GM19099 (cell line): ENCODE measurements around the gene ZNF552.

ENCODE experiments used
- POLR2A ChIP-seq: IDR thresholded peaks from 3 replicates; pipeline ENCODE4 v1.6.1; 2011; ENCODE audit warnings: low read depth; ENCODE audit not compliant: insufficient read length; ENCODE audit errors: extremely low read depth

Gene ZNF552

DNA sequence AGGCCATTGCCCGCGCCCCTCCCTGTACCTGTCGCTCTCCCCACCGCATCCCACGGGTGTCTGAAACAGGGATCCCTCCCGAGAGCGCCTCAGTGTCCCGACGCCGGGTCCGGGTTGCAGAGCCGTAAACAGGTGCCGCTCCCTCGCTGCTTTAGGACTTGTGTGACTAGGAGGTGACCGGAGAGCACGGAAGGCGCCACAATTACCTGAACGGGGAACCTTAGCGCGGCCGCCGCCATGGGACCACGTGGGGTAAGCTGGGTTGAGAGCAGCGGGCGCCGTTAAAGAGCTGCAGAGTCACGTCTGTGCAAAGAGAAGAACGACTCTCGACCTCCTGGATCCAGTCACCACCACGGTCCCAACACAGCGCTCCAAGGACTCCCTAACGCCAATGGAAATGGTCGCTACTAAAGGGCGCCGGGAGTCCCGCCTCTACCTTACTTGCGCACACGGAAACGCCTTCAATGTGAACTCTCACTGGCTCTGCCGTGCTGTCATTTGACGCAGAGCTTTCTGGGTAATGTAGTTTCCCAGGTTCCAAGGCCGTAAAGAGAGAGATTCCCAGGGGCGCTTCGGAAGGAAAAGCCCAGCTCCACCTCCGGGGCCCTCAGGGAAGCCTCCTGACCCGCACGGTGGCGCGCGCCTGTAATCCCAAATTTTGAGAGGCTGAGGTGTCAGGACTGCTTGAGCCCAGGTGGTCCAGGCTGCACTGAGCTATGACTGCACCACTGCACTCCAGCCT lies at the start of gene ZNF552:
Gene ZNF552, minus strand, starts transcription at position 409 of the 742 bp plus-strand sequence. Its CDS starts 170 bp downstream, at position 239.
- peak; percentile 81 for TF ChIP-seq POLR2A

DNA sequence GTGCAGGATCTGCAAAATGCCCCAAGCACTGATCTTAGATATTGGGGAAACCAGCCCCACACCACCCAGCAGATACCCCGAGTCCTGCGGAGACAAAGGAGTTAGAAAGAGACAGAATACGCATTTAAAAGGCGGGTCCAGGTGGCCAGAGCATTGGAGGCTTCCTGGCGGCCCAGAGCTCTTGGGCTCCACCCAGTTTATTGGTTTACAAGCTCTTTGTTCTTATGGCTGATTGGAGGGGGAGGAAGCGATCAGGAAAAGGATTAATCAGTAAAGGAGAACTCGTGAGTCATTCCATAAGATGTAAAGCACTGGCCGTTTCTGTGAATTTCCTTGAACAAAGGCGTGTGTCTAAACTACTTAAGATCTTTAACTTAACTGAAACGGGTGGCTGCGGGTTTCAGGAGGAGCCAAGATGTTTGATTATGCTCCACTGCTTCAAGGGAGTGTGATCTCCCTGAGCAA lies 35.9 kb upstream of the ZNF552 start:
- TF ChIP-seq POLR2A: no peak

DNA sequence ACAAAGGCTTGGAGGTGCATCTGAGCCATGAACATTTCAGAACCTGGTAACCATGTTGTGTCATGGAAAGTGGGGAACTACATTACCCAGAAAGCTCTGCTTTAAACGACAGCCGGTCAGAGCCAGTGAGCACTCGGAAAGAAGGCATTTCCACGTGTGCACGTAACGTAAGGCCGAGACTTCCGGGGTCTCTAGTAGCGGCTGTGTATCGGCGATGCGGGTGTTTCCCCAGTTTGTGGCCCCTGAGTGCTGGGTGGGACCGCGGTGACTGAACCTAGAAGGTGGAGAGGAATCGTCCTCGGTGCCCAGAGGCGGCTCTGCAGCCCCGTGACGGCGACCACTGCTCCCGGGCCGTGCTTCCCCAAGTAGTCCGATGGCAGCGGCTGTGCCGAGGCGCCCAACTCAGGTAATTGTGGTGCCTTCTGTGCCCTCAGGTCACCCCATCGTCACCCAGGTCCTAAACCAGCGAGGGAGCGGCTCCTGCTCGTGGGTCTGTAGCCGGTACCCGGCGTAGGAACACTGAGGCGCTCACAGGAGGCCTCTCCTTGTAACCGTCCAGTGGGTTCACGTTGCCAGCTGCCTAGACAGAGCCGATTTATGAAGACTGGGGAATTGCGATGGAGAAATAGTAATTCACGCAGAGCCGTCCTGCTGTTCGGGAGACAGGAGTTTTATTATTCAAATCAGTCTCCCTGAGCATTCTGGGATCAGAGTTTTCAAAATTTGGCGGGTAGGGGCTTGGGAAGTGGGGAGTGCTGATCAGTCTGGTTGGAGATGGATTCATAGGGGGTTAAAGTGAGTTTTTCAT lies 35.2 kb upstream of the ZNF552 start, which contains the start of gene ZNF587:
Gene ZNF587, plus strand, starts transcription at position 194 of the 808 bp plus-strand sequence. Its CDS starts 180 bp downstream, at position 374.
- peak; percentile 68 for TF ChIP-seq POLR2A

- no peak for TF ChIP-seq POLR2A
Observed at GRCh38 chr19:57841122-57841763, 26.5 kb upstream of the ZNF552 start.

DNA sequence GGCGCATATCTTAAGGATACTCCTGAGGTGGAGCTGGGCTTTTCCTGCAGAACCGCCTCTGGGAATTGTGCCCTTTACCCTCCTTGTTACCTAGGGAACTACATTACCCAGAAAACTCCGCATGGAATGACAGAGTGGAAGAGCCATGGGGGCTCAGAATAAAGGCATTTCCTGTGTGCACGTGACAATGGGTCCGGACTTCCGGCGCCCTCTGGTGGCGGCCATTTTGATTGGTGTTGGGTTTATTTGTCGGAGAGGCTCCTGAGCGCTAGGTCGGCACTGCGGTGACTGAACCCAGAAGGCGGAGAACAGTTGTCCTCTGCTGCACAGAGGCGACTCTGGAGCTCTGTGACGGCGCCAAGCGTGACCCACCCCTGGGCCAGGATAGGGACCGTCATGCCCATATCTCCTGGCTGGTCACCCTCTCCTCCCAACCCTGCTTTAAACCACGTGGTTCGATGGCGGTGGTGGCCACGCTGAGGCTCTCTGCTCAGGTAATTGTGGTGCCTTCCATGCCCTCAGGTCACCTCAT lies 15.4 kb upstream of the ZNF552 start, which contains the start of gene ZNF587B:
Gene ZNF587B, plus strand, starts transcription at position 229 of the 532 bp plus-strand sequence. Its CDS starts 230 bp downstream, at position 459.
- no peak for TF ChIP-seq POLR2A

DNA sequence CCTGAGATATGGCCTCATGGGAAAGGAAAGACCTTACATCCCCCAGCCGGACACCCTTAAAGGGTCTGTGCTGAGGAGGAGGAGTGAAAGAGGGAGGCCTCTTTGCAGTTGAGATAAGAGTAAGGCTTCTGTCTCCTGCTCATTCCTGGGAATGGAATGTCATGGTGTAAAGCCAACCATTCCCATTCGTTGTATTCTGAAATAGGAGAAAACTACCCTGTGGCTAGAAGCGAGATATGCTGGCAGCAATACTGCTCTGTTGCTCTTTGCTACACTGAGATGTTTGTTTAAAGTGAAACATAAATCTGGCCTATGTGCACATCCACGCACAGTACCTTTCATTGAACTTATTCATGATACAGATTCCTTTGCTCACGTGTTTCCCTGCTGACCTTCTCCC lies 14.6 kb upstream of the ZNF552 start:
- no peak for TF ChIP-seq POLR2A

DNA sequence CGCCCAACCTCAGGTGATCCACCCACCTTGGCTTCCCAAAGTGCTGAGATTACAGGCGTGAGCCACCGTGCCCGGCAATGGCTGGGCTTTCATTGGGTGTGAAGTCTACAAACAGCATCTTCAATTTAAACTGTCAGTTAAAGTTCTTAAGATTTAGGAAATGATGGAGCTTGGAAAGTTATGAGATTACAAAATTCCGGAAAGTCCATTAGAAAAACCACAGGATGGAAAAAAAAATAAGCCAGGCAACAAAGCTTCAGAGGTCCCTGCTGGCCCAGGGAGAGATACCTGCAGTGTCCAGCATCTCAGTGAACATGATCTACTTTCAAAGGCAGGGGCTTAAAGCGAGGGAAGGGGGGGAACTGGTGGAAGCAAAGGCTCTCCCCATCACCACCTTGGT lies 10.8 kb upstream of the ZNF552 start:
- TF ChIP-seq POLR2A: no peak

DNA sequence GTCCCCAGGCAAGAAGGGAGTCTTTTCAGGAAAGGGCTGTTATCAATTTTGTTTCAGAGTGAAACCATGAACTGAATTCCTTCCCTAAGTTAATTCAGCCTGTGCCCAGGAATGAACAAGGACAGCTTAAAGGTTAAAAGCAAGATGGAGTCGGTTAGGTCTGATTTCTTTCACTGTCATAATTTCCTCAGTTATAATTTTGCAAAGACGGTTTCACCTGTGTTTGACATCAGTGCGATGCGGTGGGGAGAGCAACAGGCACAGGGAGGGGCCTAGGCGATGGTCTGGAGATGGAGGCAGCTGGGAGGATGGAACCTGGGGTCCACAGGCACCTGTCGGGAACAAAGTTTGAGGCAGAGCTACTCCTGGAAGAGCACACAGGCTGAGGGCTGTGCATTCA lies 5.9 kb upstream of the ZNF552 start:
- no peak for TF ChIP-seq POLR2A

- TF ChIP-seq POLR2A: peak; percentile 80
Observed at GRCh38 chr19:57819475-57820148, 4.9 kb upstream of the ZNF552 start.

GRCh38 chr19:57818378-57818777 lies 3.7 kb upstream of the ZNF552 start:
- TF ChIP-seq POLR2A: no peak

DNA sequence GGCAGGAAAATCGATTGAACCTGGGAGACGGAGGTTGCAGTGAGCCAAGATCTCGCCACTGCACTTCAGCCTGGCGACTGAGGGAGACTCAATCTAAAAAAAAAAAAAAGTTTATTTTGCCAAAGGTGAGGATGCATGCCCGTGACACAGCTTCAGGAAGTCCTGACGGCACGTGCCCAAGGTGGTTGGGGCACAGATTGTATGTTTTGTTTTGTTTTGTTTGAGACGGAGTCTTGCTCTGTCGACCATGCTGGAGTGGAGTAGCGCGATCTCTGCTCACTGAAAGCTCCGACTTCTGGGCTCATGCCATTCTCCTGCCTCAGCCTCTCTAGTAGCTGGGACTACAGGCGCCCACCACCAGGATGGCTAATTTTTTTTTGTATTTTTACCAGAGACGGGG lies 3.3 kb upstream of the ZNF552 start:
- TF ChIP-seq POLR2A: no peak

DNA sequence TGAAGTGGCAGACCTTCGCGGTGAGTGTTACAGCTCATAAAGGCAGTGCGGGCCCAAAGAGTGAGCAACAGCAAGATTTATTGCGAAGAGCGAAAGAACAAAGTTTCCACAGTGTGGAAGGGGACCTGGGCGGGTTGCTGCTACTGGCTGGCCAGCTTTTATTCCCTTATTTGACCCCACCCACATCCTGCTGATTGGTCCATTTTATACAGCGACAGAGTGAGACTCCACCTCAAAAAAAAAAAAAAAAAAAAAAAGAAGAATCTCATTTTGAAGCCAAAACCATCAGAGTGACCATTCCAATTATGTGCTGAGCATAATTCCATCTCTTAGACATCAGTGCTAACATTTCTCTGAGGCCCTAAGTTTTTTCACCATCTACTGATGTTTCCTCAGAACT lies 1.9 kb upstream of the ZNF552 start:
- TF ChIP-seq POLR2A: no peak

- no peak for TF ChIP-seq POLR2A
Observed at GRCh38 chr19:57815247-57816075, 748 bp upstream of the ZNF552 start.
